ENCODE measurements around the gene GRIN2A.

GRCh38 chr16:9824200-9825068 lies 357.8 kb downstream of the GRIN2A start:
- TF ChIP-seq CTCF (IDR thresholded peaks at IDR 0.05; ENCODE audit: poor library complexity) (no peak), EZH2phosphoT487 (IDR thresholded peaks at IDR 0.05; ENCODE audit: low read depth, severe bottlenecking, unreplicated experiment) (no peak), EZH2 (IDR thresholded peaks at IDR 0.05; ENCODE audit: borderline replicate concordance) (no peak)

Measured in hepatocyte (in vitro differentiated cells).